GM12878 (cell line): ENCODE data around the gene DCAF8. TPM values are rescaled to one million over a fixed set of nuclear protein-coding genes. Genes with fewer than 3 reads are reported as not detected.
A peak's percentile ranks its signal among the peaks of the same experiment; 100 is the strongest.

Source experiments
- ATAC-seq: fragments of 200-7000 bp; cut with Tn5 transposase; 3 replicates; pipeline ENCODE4 v1.9.1; 2020; ENCODE audit warnings: mild to moderate bottlenecking, moderate library complexity
- BruUV-seq: library from RNA; stranded (reverse); fragments of 400-500 nt; replicated peaks from 2 replicates; lab custom pipeline; 2021; lab: Mats Ljungman, UMichigan
- CTCF ChIA-PET: fragments of 300-600 bp; sonication (Branson Sonifier 250); formaldehyde crosslinking; extraction: SDS; loops from one replicate; lab custom pipeline; 2021; ENCODE audit warnings: inconsistent platforms; lab: Yijun Ruan, JAX
- POLR2A ChIA-PET: fragments of 350-600 bp; formaldehyde crosslinking; extraction: SDS; loops from one replicate; lab custom pipeline; 2021; ENCODE audit warnings: inconsistent platforms; lab: Charles Lee
- RAD21 ChIA-PET: fragments of 300-600 bp; sonication (Branson Sonifier 250); formaldehyde crosslinking; loops from one replicate; lab custom pipeline; 2023; ENCODE audit warnings: antibody characterized with exemption; ENCODE audit not compliant: unreplicated experiment; lab: Charles Lee
- SMC1A ChIA-PET: fragments of 300-600 bp; sonication (Branson Sonifier 250); formaldehyde crosslinking; loops from one replicate; lab custom pipeline; 2023; ENCODE audit not compliant: unreplicated experiment, uncharacterized antibody; lab: Charles Lee
- DNase-seq: peaks from one replicate; pipeline ENCODE4 v3.0.0-alpha.2; 2011; ENCODE audit warnings: low read depth, low spot score
- FAIRE-seq: peaks from 3 replicates; lab custom pipeline; 2011; peaks lifted over from hg19 to GRCh38; lab: Jason Lieb, UNC
- H2AFZ ChIP-seq: 2 replicates; pipeline ENCODE4 v1.6.0; 2011; ENCODE audit warnings: low read depth, low read length, control low read depth; ENCODE audit not compliant: control insufficient read depth
- H3K27ac ChIP-seq: 2 replicates; pipeline ENCODE4 v1.5.1; 2011; ENCODE audit warnings: control low read depth; ENCODE audit not compliant: control insufficient read depth, insufficient read depth
- H3K27me3 ChIP-seq, 2 experiments: replicated peaks in 1 of 2; 2 replicates each; pipeline versions ENCODE4 v1.6.0 to v1.6.1; 2011; ENCODE audit warnings: low read length in 1 of 2; ENCODE audit not compliant: control insufficient read depth in 2 of 2, insufficient read depth in 2 of 2
- H3K36me3 ChIP-seq, 2 experiments: 2 replicates each; pipeline ENCODE4 v1.5.1; 2011; ENCODE audit warnings: low read length in 1 of 2; ENCODE audit not compliant: control insufficient read depth in 2 of 2, insufficient read depth in 2 of 2
- H3K4me1 ChIP-seq: 2 replicates; pipeline ENCODE4 v1.6.1; 2011; ENCODE audit warnings: mild to moderate bottlenecking, low read length, moderate library complexity, mixed read lengths; ENCODE audit not compliant: control insufficient read depth, insufficient read depth
- H3K4me2 ChIP-seq: 2 replicates; pipeline ENCODE4 v1.6.0; 2011; ENCODE audit warnings: control low read depth; ENCODE audit not compliant: control insufficient read depth, insufficient read depth
- H3K4me3 ChIP-seq: fragments of 200-600 bp; sonication (generic); 2 replicates; pipeline ENCODE4 v1.5.1; 2016
- H3K79me2 ChIP-seq: 2 replicates; pipeline ENCODE4 v1.6.0; 2011; ENCODE audit warnings: low read length; ENCODE audit not compliant: control insufficient read depth, insufficient read depth
- H3K9ac ChIP-seq: 2 replicates; pipeline ENCODE4 v1.8.0; 2011; ENCODE audit warnings: low read length, control low read depth, mixed read lengths; ENCODE audit not compliant: control insufficient read depth, insufficient read depth
- H3K9me3 ChIP-seq: replicated peaks from 3 replicates; pipeline ENCODE4 v1.5.1; 2011; ENCODE audit warnings: mild to moderate bottlenecking, low read length; ENCODE audit not compliant: control insufficient read depth, insufficient read depth
- H4K20me1 ChIP-seq: 2 replicates; pipeline ENCODE4 v1.6.0; 2011; ENCODE audit not compliant: control insufficient read depth, insufficient read depth
- BMI1 ChIP-seq: fragments of 450-650 bp; IDR thresholded peaks from 2 replicates; pipeline ENCODE4 v1.6.1; 2016; ENCODE audit warnings: mild to moderate bottlenecking, moderate library complexity, borderline replicate concordance
- HCFC1 ChIP-seq: fragments of 150-350 bp; IDR thresholded peaks from 2 replicates; pipeline ENCODE4 v1.6.1; 2014; ENCODE audit warnings: low read length
- IKZF2 ChIP-seq, 2 experiments: fragments of 450-650 bp; IDR thresholded peaks; 2 replicates each; pipeline ENCODE4 v1.6.1; 2017; ENCODE audit warnings: mild to moderate bottlenecking in 2 of 2, moderate library complexity in 2 of 2
- KAT2A ChIP-seq: conservative IDR thresholded peaks from 2 replicates; pipeline ENCODE4 v1.6.1; 2011; ENCODE audit warnings: low read depth, low read length; ENCODE audit not compliant: control insufficient read depth
- LARP7 ChIP-seq: fragments of 450-650 bp; IDR thresholded peaks from 2 replicates; pipeline ENCODE4 v1.6.1; 2017; ENCODE audit warnings: mild to moderate bottlenecking
- MYC ChIP-seq: IDR thresholded peaks from 2 replicates; pipeline ENCODE4 v1.6.1; 2011; ENCODE audit warnings: mild to moderate bottlenecking, low read length, moderate library complexity, inconsistent platforms; ENCODE audit not compliant: insufficient read depth, insufficient replicate concordance, insufficient read length, severe bottlenecking
- SP1 ChIP-seq: IDR thresholded peaks from one replicate; pipeline ENCODE4 v1.6.1; 2011; ENCODE audit warnings: low read depth, low read length
- STAT3 ChIP-seq: IDR thresholded peaks from 2 replicates; pipeline ENCODE4 v1.6.1; 2011; ENCODE audit warnings: low read depth, low read length, improper control_type of control experiment
- WGBS: methylation state at CpG from one replicate; pipeline ENCODE4 v1.1.6; 2016; ENCODE audit warnings: low lambda C conversion rate; ENCODE audit not compliant: insufficient replicate concordance, insufficient coverage; ENCODE audit errors: missing lambda C conversion rate; 5-methylcytosine and 5-hydroxymethylcytosine counted together
- in situ Hi-C: fragments of 300-500 bp; cut with MboI; formaldehyde crosslinking; loops from 9 replicates; pipeline ENCODE4 v1.14.3; 2018; ENCODE audit warnings: mixed read lengths
- intact Hi-C: fragments of 100-400 bp; cut with micrococcal nuclease; formaldehyde crosslinking; loops from one replicate; pipeline ENCODE4 v1.14.2; 2022; ENCODE audit not compliant: unreplicated experiment
- polyA plus RNA-seq, 11 experiments: library from polyadenylated mRNA; depleted of rRNA in 4 of 11; unstranded in 6 of 11; stranded (reverse) in 5 of 11; fragments of >200 nt; fragmentation: Nextera tagmentation in 4 of 11; fragmentation: Illumina TruSeq in 1 of 11; extraction: Ambion mirVana in 4 of 11; extraction: Trizol in 1 of 11; gene quantifications; 1 replicate in 1 of 11; 2 replicates in 10 of 11; pipeline versions ENCODE4 v1.2.1 to v1.2.3, GENCODE V29; 2011 to 2016; ENCODE audit warnings: inconsistent platforms in 2 of 11, missing spikeins in 2 of 11, low read depth in 1 of 11
- total RNA-seq, 4 experiments: library from RNA; depleted of rRNA in 3 of 4; stranded (reverse); fragments of >200 nt in 3 of 4; fragmentation: Illumina TruSeq in 1 of 4; extraction: Trizol in 1 of 4; gene quantifications; 2 replicates each; pipeline versions ENCODE4 v1.2.1 to v1.2.3, GENCODE V29; 2013 to 2021

Gene DCAF8
- total and polyA plus RNA-seq, 10 of the 15 experiments (the other 5 are each of a cell fraction or from before 2014, with no cell fraction given) = 10.4 to 152 (median 84.6) TPM

DNA sequence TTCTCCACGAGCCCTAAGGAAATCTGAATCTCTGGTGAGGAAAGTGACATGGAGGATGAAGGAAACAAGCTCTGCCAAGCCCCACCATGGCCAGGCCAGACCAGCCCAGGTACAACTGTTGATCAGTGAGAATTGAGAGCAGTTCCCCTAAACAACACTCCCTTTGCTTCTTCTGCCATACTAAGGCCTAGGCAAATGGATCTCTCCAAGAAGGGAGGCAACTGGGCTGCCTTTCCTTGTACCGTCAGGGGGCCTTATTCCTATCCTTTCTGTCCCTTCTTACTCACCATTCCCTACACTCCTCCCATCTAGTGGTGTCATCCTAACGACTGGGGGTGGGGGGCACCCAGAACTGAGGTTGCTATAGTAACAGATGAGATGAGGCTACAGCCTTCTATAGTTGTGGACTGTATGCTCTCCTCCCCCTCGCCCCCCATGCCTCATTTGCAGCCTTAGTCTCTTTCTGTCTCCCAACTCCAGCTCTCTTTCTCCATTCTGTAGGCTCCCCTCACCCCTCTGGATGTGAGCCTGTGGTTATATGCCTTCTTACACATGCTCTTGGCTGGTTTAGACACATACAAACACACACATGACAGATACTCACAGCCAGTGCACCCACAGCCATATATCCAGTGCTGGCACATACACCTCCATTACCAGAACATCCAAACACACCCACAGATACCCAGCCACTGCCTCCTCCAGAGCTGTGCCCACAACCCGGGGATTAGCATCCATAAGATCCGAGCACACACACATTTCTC is 53.6 kb downstream of the DCAF8 start:
- no peak for FAIRE-seq
- in situ Hi-C loops = no loop called here
- H3K4me2 ChIP-seq = peak overlapping the region; percentile 82; the same call in 1 of the 2 replicates
- WGBS = 73% methylated on average over 6 of the region's 6 CpGs
- no peak for TF ChIP-seq IKZF2 (IDR thresholded peaks at IDR 0.05)
- peak; percentile 43; the same call in 1 of the 2 replicates for TF ChIP-seq BMI1
- TF ChIP-seq STAT3 = no peak
- TF ChIP-seq KAT2A = no peak
- TF ChIP-seq HCFC1 = no peak
- TF ChIP-seq LARP7 = no peak
- TF ChIP-seq SP1 = no peak
- TF ChIP-seq MYC = no peak
- no peak overlapping the region for H3K27ac ChIP-seq
- no peaks in the 10 kb centered on the region for H4K20me1 ChIP-seq
- H3K4me3 ChIP-seq = no peak overlapping the region
- no peak overlapping the region for H2AFZ ChIP-seq
- H3K9me3 ChIP-seq = no peaks in the 10 kb centered on the region
- SMC1A ChIA-PET = interaction anchor here (0.8 to 11.5 kb wide), 6 partner anchors 11 to 83 kb away, joined by 3 to 95 read pairs (median 10); no protein-coding TSS in a partner anchor
- no peak for ATAC-seq
- no TSS peak for BruUV-seq
- peaks cover 17 to 19% of the 10 kb centered on the region in 2 experiments; a peak in 3 of 4 replicates for H3K36me3 ChIP-seq
- DNase-seq = no peak
- no peak overlapping the region for H3K9ac ChIP-seq
- intact Hi-C loops = no loop called here
- H3K4me1 ChIP-seq = peaks cover 26% of the 10 kb centered on the region
- CTCF ChIA-PET = interaction anchor here (1.0 to 7.7 kb wide), 9 partner anchors 10 to 167 kb away, joined by 3 to 46 read pairs (median 4); partner anchors contain the start of gene DCAF8
- RAD21 ChIA-PET = interaction anchor here (1.9 to 3.2 kb wide), 3 partner anchors 16 to 83 kb away, joined by 6 to 16 read pairs (median 8); no protein-coding TSS in a partner anchor
- peaks cover 35% of the 10 kb centered on the region for H3K79me2 ChIP-seq
- no peaks in the 10 kb centered on the region for H3K27me3 ChIP-seq
- POLR2A ChIA-PET = interaction anchor here (0.8 to 1.0 kb wide), 3 partner anchors 40 to 71 kb away, joined by 3 read pairs; no protein-coding TSS in a partner anchor
